SU-DHL-6 (cell line): Measurements from ENCODE around the gene SMCR8.

Experiments used
- EZH2phosphoT487 ChIP-seq: fragments of 200-600 bp; sonication (generic), shearing (Covaris generic); conservative IDR thresholded peaks from 2 replicates; pipeline ENCODE4 v1.6.1; 2018; ENCODE audit warnings: mild to moderate bottlenecking, antibody characterized with exemption, low read length, moderate library complexity, mixed read lengths
- TF ChIP-seq, protein P1 (sequence below): fragments of 200-600 bp; sonication (generic); IDR thresholded peaks from one replicate; pipeline ENCODE4 v1.5.1; 2017; ENCODE audit warnings: antibody characterized with exemption, mild to moderate bottlenecking, low read length, moderate library complexity; ENCODE audit not compliant: insufficient read depth, poor library complexity, severe bottlenecking

DNA sequence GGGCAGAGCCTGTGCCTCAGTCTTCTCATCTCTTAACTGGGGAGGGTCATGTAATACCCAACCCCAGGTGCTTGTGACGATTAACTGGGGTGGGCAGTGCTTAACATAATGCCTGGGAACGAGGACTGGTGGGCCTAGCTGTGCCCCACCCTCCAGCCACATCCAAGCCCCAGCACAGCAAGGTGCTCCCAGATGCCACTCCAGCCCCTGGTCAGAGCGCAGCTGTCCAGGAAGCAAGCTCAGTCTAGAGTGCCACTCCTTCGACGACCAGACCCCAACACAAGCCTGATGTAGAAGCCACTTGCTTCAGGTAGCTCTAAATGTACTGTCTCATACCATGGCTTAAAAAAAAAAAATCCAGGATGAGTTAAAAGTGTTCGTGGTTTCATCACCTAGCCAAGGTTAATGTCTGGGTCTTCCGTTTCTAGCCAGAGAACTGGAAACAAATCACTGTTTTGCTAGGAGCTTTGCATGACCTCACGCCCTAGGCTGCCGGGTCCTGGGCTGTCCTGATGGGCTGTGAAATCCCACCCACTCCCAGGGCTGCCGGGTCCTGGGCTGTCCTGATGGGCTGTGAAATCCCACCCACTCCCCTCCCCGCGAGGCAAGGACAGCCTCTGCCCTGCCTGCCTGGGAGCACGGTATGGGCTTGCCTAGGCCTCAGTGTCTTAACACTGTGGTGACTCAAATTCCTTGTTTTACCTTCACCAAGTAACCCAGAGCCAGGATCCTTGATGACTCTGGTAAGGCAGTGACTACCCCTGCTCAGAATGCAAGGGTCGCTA lies 47.0 kb upstream of the SMCR8 start:
- TF ChIP-seq, protein P1, sequence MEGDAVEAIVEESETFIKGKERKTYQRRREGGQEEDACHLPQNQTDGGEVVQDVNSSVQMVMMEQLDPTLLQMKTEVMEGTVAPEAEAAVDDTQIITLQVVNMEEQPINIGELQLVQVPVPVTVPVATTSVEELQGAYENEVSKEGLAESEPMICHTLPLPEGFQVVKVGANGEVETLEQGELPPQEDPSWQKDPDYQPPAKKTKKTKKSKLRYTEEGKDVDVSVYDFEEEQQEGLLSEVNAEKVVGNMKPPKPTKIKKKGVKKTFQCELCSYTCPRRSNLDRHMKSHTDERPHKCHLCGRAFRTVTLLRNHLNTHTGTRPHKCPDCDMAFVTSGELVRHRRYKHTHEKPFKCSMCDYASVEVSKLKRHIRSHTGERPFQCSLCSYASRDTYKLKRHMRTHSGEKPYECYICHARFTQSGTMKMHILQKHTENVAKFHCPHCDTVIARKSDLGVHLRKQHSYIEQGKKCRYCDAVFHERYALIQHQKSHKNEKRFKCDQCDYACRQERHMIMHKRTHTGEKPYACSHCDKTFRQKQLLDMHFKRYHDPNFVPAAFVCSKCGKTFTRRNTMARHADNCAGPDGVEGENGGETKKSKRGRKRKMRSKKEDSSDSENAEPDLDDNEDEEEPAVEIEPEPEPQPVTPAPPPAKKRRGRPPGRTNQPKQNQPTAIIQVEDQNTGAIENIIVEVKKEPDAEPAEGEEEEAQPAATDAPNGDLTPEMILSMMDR, result no peak
- TF ChIP-seq EZH2phosphoT487, result no peak
